Measurements from ENCODE around the gene IFIT3. TPM values are rescaled to one million over a fixed set of nuclear protein-coding genes. Genes with fewer than 3 reads are reported as not detected.

The IFIT3 gene
- total RNA-seq, 2 experiments from 2014 or later: 0.17 to 0.35 TPM

GRCh38 chr10:89303161-89303560, 24.6 kb upstream of the IFIT3 start:
- ChIA-PET POLR2A (no interaction called here), CTCF (ENCODE audit: unreplicated experiment) (no interaction called here)
- Histone ChIP-seq H4K20me1 (ENCODE audit: insufficient read depth, low read length) (no peaks in the 10 kb centered on the region), H3K4me2 (ENCODE audit: low read length) (no peak overlapping the region), H3K4me1 (ENCODE audit: insufficient read depth, low read length, poor library complexity, severe bottlenecking) (peaks cover 17% of the 10 kb centered on the region), H3K9me2 (ENCODE audit: insufficient read depth, low read length) (no peaks in the 10 kb centered on the region), H2AFZ (ENCODE audit: low read length) (no peak overlapping the region; the same call in 1 of the 2 replicates), H3K79me2 (ENCODE audit: insufficient read depth, low read depth, low read length) (no peaks in the 10 kb centered on the region), H3K36me3 (ENCODE audit: insufficient read depth, low read length) (no peaks in the 10 kb centered on the region), H3K27ac (ENCODE audit: low read depth, low read length, poor library complexity, severe bottlenecking) (no peak overlapping the region), H3K4me3 (ENCODE audit: low read depth, low read length, poor library complexity, severe bottlenecking) (no peak overlapping the region), H3K9me3 (ENCODE audit: low read length) (no peaks in the 10 kb centered on the region; the same call in 1 of the 2 replicates)
- TF ChIP-seq EZH2phosphoT487 (IDR thresholded peaks at IDR 0.05; ENCODE audit: borderline replicate concordance, low read depth, low read length) (no peak), CTCF (conservative IDR thresholded peaks at IDR 0.05; ENCODE audit: low read length) (no peak)
- no peak for DNase-seq (ENCODE audit: low spot score)
- intact Hi-C loops (cut with micrococcal nuclease; ENCODE audit: unreplicated experiment): no loop called here
- no TSS peak for BruUV-seq (replicated peaks)

- no peak for DNase-seq (ENCODE audit: low spot score)
- no TSS peak for BruUV-seq (replicated peaks)
- H3K4me2 ChIP-seq (ENCODE audit: low read length): no peak overlapping the region
Measured at GRCh38 chr10:89304026-89304425, 23.8 kb upstream of the IFIT3 start.

More at GRCh38 chr10:89304026-89304425, 23.8 kb upstream of the IFIT3 start:
- no peaks in the 10 kb centered on the region for H3K9me2 ChIP-seq (ENCODE audit: insufficient read depth, low read length)
- TF ChIP-seq EZH2phosphoT487 (IDR thresholded peaks at IDR 0.05; ENCODE audit: borderline replicate concordance, low read depth, low read length) (no peak), CTCF (conservative IDR thresholded peaks at IDR 0.05; ENCODE audit: low read length) (no peak)
- H3K4me3 ChIP-seq (ENCODE audit: low read depth, low read length, poor library complexity, severe bottlenecking): no peak overlapping the region
- no peak overlapping the region for H2AFZ ChIP-seq (ENCODE audit: low read length)
- no peaks in the 10 kb centered on the region for H3K36me3 ChIP-seq (ENCODE audit: insufficient read depth, low read length)
- ChIA-PET POLR2A (interaction anchor here (1.3 kb wide), 1 partner anchor 65 kb away, joined by 3 read pairs; no protein-coding TSS in a partner anchor), CTCF (ENCODE audit: unreplicated experiment) (no interaction called here)
- H3K27ac ChIP-seq (ENCODE audit: low read depth, low read length, poor library complexity, severe bottlenecking): no peak overlapping the region
- no peaks in the 10 kb centered on the region for H4K20me1 ChIP-seq (ENCODE audit: insufficient read depth, low read length)
- intact Hi-C loops (cut with micrococcal nuclease; ENCODE audit: unreplicated experiment): no loop called here
- no peaks in the 10 kb centered on the region; the same call in 1 of the 2 replicates for H3K9me3 ChIP-seq (ENCODE audit: low read length)
- H3K4me1 ChIP-seq (ENCODE audit: insufficient read depth, low read length, poor library complexity, severe bottlenecking): peaks cover 17% of the 10 kb centered on the region
- H3K79me2 ChIP-seq (ENCODE audit: insufficient read depth, low read depth, low read length): no peaks in the 10 kb centered on the region
